Panc1 (cell line): Measurements from ENCODE around the gene CDSN. TPM values are rescaled to one million over a fixed set of nuclear protein-coding genes. Genes with fewer than 3 reads are reported as not detected.
"Not testable (repeated sequence)": the region's sequence is repeated elsewhere in the genome, so short reads cannot be mapped to it uniquely, and the experiment has no call there.

Experiments used
- ATAC-seq: fragments of 200-7000 bp; cut with Tn5 transposase; 2 replicates; pipeline ENCODE4 v1.9.1; 2020; ENCODE audit warnings: mild to moderate bottlenecking, moderate library complexity
- BruUV-seq: library from RNA; stranded (reverse); fragments of 400-500 nt; replicated peaks from 2 replicates; lab custom pipeline; 2021; lab: Mats Ljungman, UMichigan
- CTCF ChIA-PET: fragments of 300-600 bp; sonication (Branson Sonifier 250); formaldehyde crosslinking; loops from one replicate; lab custom pipeline; 2022; ENCODE audit warnings: antibody characterized with exemption; lab: Charles Lee
- POLR2A ChIA-PET: fragments of 300-600 bp; sonication (Branson Sonifier 250); formaldehyde crosslinking; loops from one replicate; lab custom pipeline; 2022; ENCODE audit warnings: antibody characterized with exemption; lab: Charles Lee
- DNase-seq: peaks from one replicate; pipeline ENCODE4 v3.0.0-alpha.2; 2010; ENCODE audit warnings: low read depth, low spot score
- H3K27ac ChIP-seq: 2 replicates; pipeline ENCODE4 v1.5.1; 2011; ENCODE audit warnings: mild to moderate bottlenecking, low read length, inconsistent platforms
- H3K27me3 ChIP-seq: fragments of 200-500 bp; sonication (Bioruptor generic); 2 replicates; pipeline ENCODE4 v1.6.0; 2014; ENCODE audit warnings: low read length, inconsistent platforms; ENCODE audit not compliant: control insufficient read depth, insufficient read depth
- H3K36me3 ChIP-seq: fragments of 200-500 bp; sonication (Bioruptor generic); 2 replicates; pipeline ENCODE4 v1.5.1; 2014; ENCODE audit warnings: inconsistent platforms, mild to moderate bottlenecking, low read length, moderate library complexity; ENCODE audit not compliant: control insufficient read depth, insufficient read depth
- H3K4me1 ChIP-seq: 2 replicates; pipeline ENCODE4 v1.5.1; 2011; ENCODE audit warnings: inconsistent platforms, mild to moderate bottlenecking, low read length, moderate library complexity; ENCODE audit not compliant: control insufficient read depth, insufficient read depth
- H3K4me3 ChIP-seq, 2 experiments: 2 replicates each; pipeline ENCODE4 v1.5.1; 2011 to 2012; ENCODE audit warnings: low read depth in 2 of 2, low read length in 2 of 2, mild to moderate bottlenecking in 2 of 2, inconsistent platforms in 1 of 2, moderate library complexity in 1 of 2
- H3K9me3 ChIP-seq: fragments of 200-500 bp; sonication (Bioruptor generic); 2 replicates; pipeline ENCODE4 v1.5.1; 2014; ENCODE audit warnings: low read depth, mild to moderate bottlenecking, inconsistent platforms, low read length, moderate library complexity; ENCODE audit not compliant: control insufficient read depth, insufficient read depth
- POLR2AphosphoS5 ChIP-seq: IDR thresholded peaks from 2 replicates; pipeline ENCODE4 v1.6.1; 2012; ENCODE audit warnings: mild to moderate bottlenecking, low read depth, low read length, moderate library complexity
- SIN3A ChIP-seq: IDR thresholded peaks from 2 replicates; pipeline ENCODE4 v1.6.1; 2012; ENCODE audit warnings: low read depth, mild to moderate bottlenecking, low read length, moderate library complexity, borderline replicate concordance; ENCODE audit not compliant: insufficient read depth
- TCF7L2 ChIP-seq: IDR thresholded peaks from 2 replicates; pipeline ENCODE4 v1.6.1; 2011; ENCODE audit warnings: mild to moderate bottlenecking, low read depth, low read length, inconsistent platforms
- in situ Hi-C: cut with HindIII; loops from 2 replicates; pipeline ENCODE4 v1.10.0; 2016; ENCODE audit warnings: low sequenced_read_pairs, low pct_unique_long_range_greater_than_20kb
- intact Hi-C: fragments of 100-400 bp; cut with micrococcal nuclease; formaldehyde crosslinking; loops from one replicate; pipeline ENCODE4 v1.10.0; 2022; ENCODE audit not compliant: unreplicated experiment
- total RNA-seq: library from RNA; stranded (reverse); gene quantifications from one replicate; pipeline ENCODE4 v1.2.1, GENCODE V29; 2021; ENCODE audit not compliant: unreplicated experiment
- TF ChIP-seq, protein P1 (sequence below): fragments of 450-650 bp; IDR thresholded peaks from 2 replicates; pipeline ENCODE4 v1.5.1; 2017; ENCODE audit warnings: mild to moderate bottlenecking

Gene CDSN
- total RNA-seq, 1 experiment from 2014 or later, result not detected

DNA sequence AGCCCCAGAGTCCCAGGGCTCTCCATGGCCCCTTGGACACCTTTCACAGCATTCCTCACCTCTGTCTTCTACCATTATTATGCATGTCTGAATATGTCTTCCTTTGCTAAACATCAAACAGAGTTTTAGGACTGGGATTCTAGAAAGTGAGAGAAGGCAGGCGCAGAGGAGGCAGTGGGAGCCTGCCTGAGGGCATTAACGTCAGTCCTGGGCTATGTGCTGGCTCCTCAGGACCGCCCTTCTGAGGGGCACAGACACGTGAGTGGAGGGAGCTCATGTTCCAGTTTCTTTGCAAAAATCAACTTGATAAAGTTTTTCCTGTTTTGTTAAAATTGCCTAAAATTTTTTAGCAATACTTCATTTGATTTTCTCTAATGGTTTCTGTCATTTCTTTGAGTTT, 45.8 kb downstream of the CDSN start:
- intact Hi-C loops, result loop anchor here (5.0 kb wide), 1 partner anchor 142 kb away; the partner anchor contains the start of gene SFTA2
- no peak overlapping the region for H3K27ac ChIP-seq
- H3K4me3 ChIP-seq, result no peak overlapping the region
- no peaks in the 10 kb centered on the region for H3K27me3 ChIP-seq
- no peaks in the 10 kb centered on the region for H3K36me3 ChIP-seq
- ATAC-seq (no peak), DNase-seq (no peak)
- TF ChIP-seq POLR2AphosphoS5, result no peak
- peaks cover 3% of the 10 kb centered on the region for H3K4me1 ChIP-seq
- CTCF ChIA-PET, result interaction anchor here (0.6 kb wide), 1 partner anchor 25 kb away, joined by 5 read pairs; no protein-coding TSS in a partner anchor
- H3K9me3 ChIP-seq, result no peaks in the 10 kb centered on the region
- POLR2A ChIA-PET, result no interaction called here
- no TSS peak for BruUV-seq
- in situ Hi-C loops, result loop anchor here (10.0 kb wide), 1 partner anchor 210 kb away; no protein-coding TSS in a partner anchor

DNA sequence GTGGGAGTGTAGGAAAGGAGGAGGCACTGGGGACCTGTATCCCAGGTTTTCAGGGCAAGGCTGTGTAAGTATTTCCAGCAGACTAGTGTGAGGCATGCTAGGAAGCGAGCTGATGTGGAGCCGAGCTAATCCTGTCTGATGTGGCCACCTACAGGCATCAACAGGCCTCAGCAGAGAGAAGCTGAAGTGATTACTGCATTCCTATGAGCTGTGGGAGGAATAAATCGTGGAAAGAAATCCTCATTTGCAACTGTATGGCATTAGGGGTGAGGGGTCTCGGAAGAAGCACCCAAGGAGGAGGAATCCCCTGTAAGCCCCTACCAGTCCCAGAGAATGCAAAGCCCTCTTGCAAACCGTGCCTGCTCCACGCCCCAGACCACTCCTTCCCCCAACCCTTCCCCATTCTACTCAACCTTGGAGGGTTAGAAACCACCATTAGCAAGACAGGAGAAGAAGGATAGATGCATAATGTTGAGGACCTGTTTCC, 49.5 kb downstream of the CDSN start:
- peak; percentile 98 for ATAC-seq
- CTCF ChIA-PET, result interaction anchor here (0.7 to 1.5 kb wide), 8 partner anchors 8 to 341 kb away, joined by 3 to 15 read pairs (median 6); partner anchors contain the start of gene VARS2

GRCh38 chr6:31068669-31069340, 51.4 kb downstream of the CDSN start:
- no TSS peak for BruUV-seq
- intact Hi-C loops (no loop called here), in situ Hi-C loops (no loop called here)
- TF ChIP-seq SIN3A, result no peak
- TF ChIP-seq, protein P1, sequence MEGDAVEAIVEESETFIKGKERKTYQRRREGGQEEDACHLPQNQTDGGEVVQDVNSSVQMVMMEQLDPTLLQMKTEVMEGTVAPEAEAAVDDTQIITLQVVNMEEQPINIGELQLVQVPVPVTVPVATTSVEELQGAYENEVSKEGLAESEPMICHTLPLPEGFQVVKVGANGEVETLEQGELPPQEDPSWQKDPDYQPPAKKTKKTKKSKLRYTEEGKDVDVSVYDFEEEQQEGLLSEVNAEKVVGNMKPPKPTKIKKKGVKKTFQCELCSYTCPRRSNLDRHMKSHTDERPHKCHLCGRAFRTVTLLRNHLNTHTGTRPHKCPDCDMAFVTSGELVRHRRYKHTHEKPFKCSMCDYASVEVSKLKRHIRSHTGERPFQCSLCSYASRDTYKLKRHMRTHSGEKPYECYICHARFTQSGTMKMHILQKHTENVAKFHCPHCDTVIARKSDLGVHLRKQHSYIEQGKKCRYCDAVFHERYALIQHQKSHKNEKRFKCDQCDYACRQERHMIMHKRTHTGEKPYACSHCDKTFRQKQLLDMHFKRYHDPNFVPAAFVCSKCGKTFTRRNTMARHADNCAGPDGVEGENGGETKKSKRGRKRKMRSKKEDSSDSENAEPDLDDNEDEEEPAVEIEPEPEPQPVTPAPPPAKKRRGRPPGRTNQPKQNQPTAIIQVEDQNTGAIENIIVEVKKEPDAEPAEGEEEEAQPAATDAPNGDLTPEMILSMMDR, result peak; percentile 94
- no peak for TF ChIP-seq TCF7L2
- Histone ChIP-seq H3K27ac (no peak overlapping the region), H3K27me3 (no peaks in the 10 kb centered on the region), H3K9me3 (no peaks in the 10 kb centered on the region), H3K36me3 (no peaks in the 10 kb centered on the region), H3K4me1 (peaks cover 3% of the 10 kb centered on the region), H3K4me3 (no peak overlapping the region)
- ATAC-seq (peak; percentile 94), DNase-seq (no peak)
- CTCF ChIA-PET, result interaction anchor here (0.7 to 1.5 kb wide), 3 partner anchors 8 to 153 kb away, joined by 3 to 6 read pairs (median 5); no protein-coding TSS in a partner anchor
- POLR2A ChIA-PET, result no interaction called here

More for the DNA sequence above, 49.5 kb downstream of the CDSN start:
- TF ChIP-seq, protein P1, result peak; percentile 83
- no peak for TF ChIP-seq POLR2AphosphoS5
- in situ Hi-C loops (loop anchor here (10.0 kb wide), 1 partner anchor 206 kb away; no protein-coding TSS in a partner anchor), intact Hi-C loops (loop anchor here (2.0 to 5.0 kb wide), 2 partner anchors 138 to 156 kb away; partner anchors contain the start of genes SFTA2 and VARS2)
- Histone ChIP-seq H3K9me3 (no peaks in the 10 kb centered on the region), H3K27me3 (no peaks in the 10 kb centered on the region), H3K36me3 (no peaks in the 10 kb centered on the region), H3K4me3 (no peak overlapping the region), H3K4me1 (peaks cover 3% of the 10 kb centered on the region), H3K27ac (no peak overlapping the region)
- no peak for DNase-seq
- no TSS peak for BruUV-seq
- POLR2A ChIA-PET, result interaction anchor here (0.6 kb wide), 1 partner anchor 311 kb away, joined by 3 read pairs; no protein-coding TSS in a partner anchor

DNA sequence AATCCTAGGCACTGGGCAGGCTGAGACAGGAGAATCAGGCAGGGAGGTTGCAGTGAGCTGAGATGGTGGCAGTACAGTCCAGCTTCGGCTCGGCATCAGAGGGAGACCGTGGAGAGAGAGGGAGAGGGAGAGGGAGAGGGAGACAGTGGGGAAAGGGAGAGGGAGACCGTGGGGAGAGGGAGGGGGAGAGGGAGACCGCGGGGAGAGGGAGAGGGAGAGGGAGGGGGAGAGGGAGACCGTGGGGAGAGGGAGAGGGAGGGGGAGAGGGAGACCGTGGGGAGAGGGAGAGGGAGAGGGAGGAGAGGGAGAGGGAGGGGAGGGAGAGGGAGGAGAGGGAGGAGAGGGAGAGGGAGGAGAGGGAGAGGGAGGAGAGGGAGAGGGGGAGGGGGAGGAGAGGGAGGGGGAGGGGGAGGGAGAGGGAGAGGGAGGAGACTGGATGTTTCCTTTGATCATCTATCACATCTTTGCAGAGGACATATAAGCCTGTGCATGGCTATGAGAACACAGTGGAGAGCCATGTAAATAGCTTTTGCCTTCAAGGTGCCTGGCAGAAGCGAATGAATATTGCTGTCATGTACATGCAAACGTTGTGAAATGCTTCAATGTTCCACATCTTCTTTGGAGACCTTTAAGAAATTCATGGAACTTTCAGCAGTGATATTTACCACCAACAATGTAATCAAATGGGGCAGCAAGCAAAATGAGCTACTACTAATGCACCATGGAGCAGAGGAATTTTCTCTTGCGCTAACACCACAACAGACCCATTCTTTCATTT, 52.2 kb downstream of the CDSN start:
- DNase-seq, H3K4me1 ChIP-seq, H3K4me3 ChIP-seq, POLR2A ChIA-PET, H3K36me3 ChIP-seq, in situ Hi-C loops, intact Hi-C loops, ATAC-seq, H3K27me3 ChIP-seq, BruUV-seq, H3K9me3 ChIP-seq, H3K27ac ChIP-seq: not testable (repeated sequence)
- CTCF ChIA-PET, result interaction anchor here (1.5 kb wide), 1 partner anchor 12 kb away, joined by 5 read pairs; no protein-coding TSS in a partner anchor

DNA sequence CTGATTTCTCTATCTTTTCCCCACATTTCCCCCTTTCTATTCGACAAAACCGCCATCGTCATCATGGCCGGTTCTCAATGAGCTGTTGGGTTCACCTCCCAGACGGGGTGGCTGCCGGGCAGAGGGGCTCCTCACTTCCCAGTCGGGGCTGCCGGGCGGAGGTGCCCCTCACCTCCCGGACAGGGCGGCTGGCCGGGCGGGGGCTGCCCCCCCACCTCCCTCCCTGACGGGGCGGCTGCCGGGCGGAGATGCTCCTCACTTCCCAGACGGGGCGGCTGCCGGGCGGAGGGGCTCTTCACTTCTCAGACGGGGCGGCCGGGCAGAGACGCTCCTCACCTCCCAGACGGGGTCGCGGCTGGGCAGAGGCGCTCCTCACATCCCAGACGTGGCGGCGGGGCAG, 53.2 kb downstream of the CDSN start:
- H3K36me3 ChIP-seq, H3K4me1 ChIP-seq, in situ Hi-C loops, H3K27me3 ChIP-seq, CTCF ChIA-PET, POLR2A ChIA-PET, ATAC-seq, H3K4me3 ChIP-seq, H3K27ac ChIP-seq, H3K9me3 ChIP-seq, DNase-seq, intact Hi-C loops, BruUV-seq: not testable (repeated sequence)
